Endothelial cell of umbilical vein (primary cell): ENCODE results near the gene DDRGK1. TPM values are rescaled to one million over a fixed set of nuclear protein-coding genes. Genes with fewer than 3 reads are reported as not detected.

Experiments
- BruUV-seq: library from RNA; stranded (reverse); fragments of 400-500 nt; replicated peaks from 2 replicates; lab custom pipeline; 2021; lab: Mats Ljungman, UMichigan
- CTCF ChIA-PET: fragments of 300-600, 350-600 bp; sonication (Branson Sonifier 250); formaldehyde crosslinking; loops from one replicate; lab custom pipeline; 2021; ENCODE audit warnings: antibody characterized with exemption, inconsistent platforms; lab: Charles Lee
- POLR2A ChIA-PET: fragments of 300-600, 350-600 bp; sonication (Branson Sonifier 250); formaldehyde crosslinking; loops from one replicate; lab custom pipeline; 2021; ENCODE audit warnings: antibody characterized with exemption, inconsistent platforms; lab: Charles Lee
- DNase-seq: peaks from one replicate; pipeline ENCODE4 v3.0.0-alpha.2; 2011; ENCODE audit warnings: low read depth, low spot score
- FAIRE-seq: peaks from 2 replicates; lab custom pipeline; 2011; peaks lifted over from hg19 to GRCh38; lab: Jason Lieb, UNC
- H2AFZ ChIP-seq: 2 replicates; pipeline ENCODE4 v1.6.0; 2012; ENCODE audit warnings: low read depth, low read length, control low read depth, inconsistent platforms
- H3K27ac ChIP-seq: 2 replicates; pipeline ENCODE4 v1.5.1; 2011; ENCODE audit warnings: low read depth, mild to moderate bottlenecking, control low read depth, low read length, moderate library complexity; ENCODE audit not compliant: insufficient read depth
- H3K27me3 ChIP-seq, 2 experiments: 2 replicates each; pipeline versions ENCODE4 v1.6.0 to v1.6.1; 2011; ENCODE audit warnings: low read length in 2 of 2, mixed read lengths in 1 of 2; ENCODE audit not compliant: control insufficient read depth in 2 of 2, insufficient read depth in 2 of 2
- H3K36me3 ChIP-seq, 2 experiments: 2 replicates in 1 of 2; 3 replicates in 1 of 2; pipeline ENCODE4 v1.5.1; 2011; ENCODE audit warnings: low read length in 2 of 2, mild to moderate bottlenecking in 1 of 2, moderate library complexity in 1 of 2; ENCODE audit not compliant: control insufficient read depth in 2 of 2, insufficient read depth in 2 of 2; ENCODE audit errors: extremely low read depth in 1 of 2
- H3K4me1 ChIP-seq: 3 replicates; pipeline ENCODE4 v1.5.1; 2011; ENCODE audit warnings: mild to moderate bottlenecking, low read length; ENCODE audit not compliant: control insufficient read depth, insufficient read depth; ENCODE audit errors: extremely low read depth
- H3K4me2 ChIP-seq: 2 replicates; pipeline ENCODE4 v1.6.1; 2011; ENCODE audit warnings: low read length, control low read depth, mixed read lengths; ENCODE audit not compliant: insufficient read depth
- H3K4me3 ChIP-seq, 3 experiments: fragments of 200-600 bp in 1 of 3; sonication (generic), shearing (Covaris generic) in 1 of 3; replicated peaks in 1 of 3; 2 replicates each; pipeline ENCODE4 v1.5.1; 2011 to 2016; ENCODE audit warnings: control low read depth in 3 of 3, low read length in 3 of 3, mild to moderate bottlenecking in 2 of 3, inconsistent platforms in 1 of 3, low read depth in 1 of 3, moderate library complexity in 1 of 3; ENCODE audit not compliant: insufficient read depth in 1 of 3
- H3K79me2 ChIP-seq: 2 replicates; pipeline ENCODE4 v1.6.0; 2012; ENCODE audit warnings: low read length, inconsistent platforms; ENCODE audit not compliant: control insufficient read depth, insufficient read depth
- H3K9ac ChIP-seq: replicated peaks from 2 replicates; pipeline ENCODE3; 2011; ENCODE audit warnings: low read length, control low read depth; ENCODE audit not compliant: insufficient read depth; ENCODE audit errors: extremely low read depth
- H3K9me1 ChIP-seq: replicated peaks from 3 replicates; pipeline ENCODE4 v1.6.0; 2011; ENCODE audit warnings: mild to moderate bottlenecking, low read length; ENCODE audit not compliant: control insufficient read depth, insufficient read depth; ENCODE audit errors: extremely low read depth
- H3K9me3 ChIP-seq: replicated peaks from 2 replicates; pipeline ENCODE4 v1.5.1; 2012; ENCODE audit warnings: low read length, inconsistent platforms; ENCODE audit not compliant: control insufficient read depth, insufficient read depth
- H4K20me1 ChIP-seq: replicated peaks from 2 replicates; pipeline ENCODE3; 2011; ENCODE audit warnings: mild to moderate bottlenecking, low read length; ENCODE audit not compliant: control insufficient read depth, insufficient read depth; ENCODE audit errors: extremely low read depth
- CTCF ChIP-seq, 2 donors: IDR thresholded peaks; 1 replicate in 1 of 2; 2 replicates in 1 of 2; pipeline ENCODE4 v1.5.1; 2011; ENCODE audit warnings: low read length in 2 of 2, mild to moderate bottlenecking in 2 of 2, moderate library complexity in 2 of 2, control low read depth in 1 of 2, inconsistent platforms in 1 of 2, low read depth in 1 of 2; ENCODE audit not compliant: insufficient read depth in 1 of 2; ENCODE audit errors: extremely low read depth in 1 of 2
- EZH2 ChIP-seq: IDR thresholded peaks from 2 replicates; pipeline ENCODE4 v1.6.1; 2012; ENCODE audit warnings: borderline replicate concordance, low read depth, mild to moderate bottlenecking, moderate library complexity, low read length, inconsistent platforms; ENCODE audit not compliant: severe bottlenecking
- FOS ChIP-seq: IDR thresholded peaks from 2 replicates; pipeline ENCODE4 v1.6.1; 2011; ENCODE audit warnings: mild to moderate bottlenecking, low read length, moderate library complexity, borderline replicate concordance; ENCODE audit not compliant: insufficient read depth
- GATA2 ChIP-seq: IDR thresholded peaks from 2 replicates; pipeline ENCODE4 v1.7.0; 2011; ENCODE audit warnings: low read depth, mild to moderate bottlenecking, moderate library complexity, mixed read lengths, low read length; ENCODE audit not compliant: insufficient read length, insufficient read depth
- MYC ChIP-seq: IDR thresholded peaks from one replicate; pipeline ENCODE4 v1.6.1; 2011; ENCODE audit warnings: mild to moderate bottlenecking, low read depth, low read length
- POLR2AphosphoS5 ChIP-seq: IDR thresholded peaks from 2 replicates; pipeline ENCODE4 v1.6.1; 2012; ENCODE audit warnings: low read depth, mild to moderate bottlenecking, control low read depth, low read length, moderate library complexity; ENCODE audit not compliant: insufficient read depth
- dilution Hi-C: fragments of 300-500 bp; cut with MboI; formaldehyde crosslinking; loops from one replicate; pipeline ENCODE4 v1.15.0; 2019; ENCODE audit warnings: low sequenced_read_pairs; ENCODE audit not compliant: extremely low pct_ligation_motif_present
- intact Hi-C: fragments of 100-400 bp; cut with micrococcal nuclease; formaldehyde crosslinking; loops from one replicate; pipeline ENCODE4 v1.10.0; 2022
- polyA plus RNA-seq, 4 experiments: library from polyadenylated mRNA; depleted of rRNA in 3 of 4; stranded (reverse) in 3 of 4; unstranded in 1 of 4; fragments of >200 nt; gene quantifications; 2 replicates each; pipeline versions ENCODE4 v1.2.1 to v1.2.3, GENCODE V29; 2011 to 2012; ENCODE audit warnings: missing spikeins in 1 of 4
- total RNA-seq: library from RNA; stranded (reverse); gene quantifications from 2 replicates; pipeline ENCODE4 v1.2.3, GENCODE V29; 2021
- TF ChIP-seq, protein P1 (sequence below): IDR thresholded peaks from 2 replicates; pipeline ENCODE4 v1.6.1; 2011; ENCODE audit not compliant: insufficient read depth, insufficient read length

Gene DDRGK1
- total and polyA plus RNA-seq, 2 donors (not counting 3 experiments of a cell fraction or from before 2014, with no cell fraction given): 48.5 to 54.0 TPM

DNA sequence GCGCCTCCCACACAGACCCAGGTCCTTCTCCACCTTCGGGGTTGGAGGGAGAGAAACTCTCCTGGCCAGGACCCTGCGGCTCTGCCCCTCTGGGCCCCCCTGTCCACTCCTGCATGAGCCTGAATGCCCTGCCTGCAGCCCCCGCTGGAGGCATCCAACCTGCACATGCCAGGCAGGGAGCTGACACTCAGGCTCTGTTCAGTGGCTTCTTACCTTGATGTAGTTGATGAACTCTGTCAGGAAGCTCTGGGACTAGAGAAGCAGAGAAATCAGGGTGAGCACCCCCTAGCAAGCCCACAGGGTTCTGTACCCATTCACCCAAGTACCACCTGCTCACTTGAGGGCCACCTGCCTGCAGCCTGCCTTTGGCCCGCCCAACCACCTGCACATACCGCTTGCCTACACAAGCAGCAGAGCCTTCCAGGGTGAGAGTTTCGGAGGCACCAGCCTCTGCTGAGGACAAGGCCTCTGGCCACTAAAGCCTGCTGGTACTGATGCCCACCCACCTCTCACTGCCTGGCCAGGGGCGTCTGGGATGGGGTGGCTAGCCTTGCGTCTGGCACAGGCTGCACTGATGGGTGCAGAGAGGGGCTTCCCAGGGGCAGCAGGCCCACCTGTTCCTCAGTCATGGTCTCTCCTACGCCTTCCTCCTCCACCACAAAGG, 9.7 kb downstream of the DDRGK1 start:
- peaks cover 23 to 61% of the 10 kb centered on the region in 2 experiments for H3K36me3 ChIP-seq
- no peak for DNase-seq
- no peaks in the 10 kb centered on the region for H3K4me1 ChIP-seq

More for the DNA sequence above, 9.7 kb downstream of the DDRGK1 start:
- no peak overlapping the region for H3K9ac ChIP-seq
- intact Hi-C loops: no loop called here
- FAIRE-seq: no peak
- no peaks in the 10 kb centered on the region for H3K9me3 ChIP-seq
- no peaks in the 10 kb centered on the region for H4K20me1 ChIP-seq
- dilution Hi-C loops: no loop called here
- H2AFZ ChIP-seq: no peak overlapping the region
- POLR2A ChIA-PET: no interaction called here
- H3K4me3 ChIP-seq: no peak overlapping the region
- TF ChIP-seq CTCF (IDR thresholded peaks at IDR 0.05; ENCODE audit: extremely low read depth in 1 of 2, insufficient read depth in 1 of 2, low read depth in 1 of 2, low read length in 2 of 2) (no peak), FOS (no peak), EZH2 (no peak), POLR2AphosphoS5 (no peak), GATA2 (no peak), MYC (no peak)
- TF ChIP-seq, protein P1, sequence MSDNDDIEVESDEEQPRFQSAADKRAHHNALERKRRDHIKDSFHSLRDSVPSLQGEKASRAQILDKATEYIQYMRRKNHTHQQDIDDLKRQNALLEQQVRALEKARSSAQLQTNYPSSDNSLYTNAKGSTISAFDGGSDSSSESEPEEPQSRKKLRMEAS: no peak
- H3K9me1 ChIP-seq: no peaks in the 10 kb centered on the region
- H3K4me2 ChIP-seq: no peak overlapping the region
- H3K79me2 ChIP-seq: no peaks in the 10 kb centered on the region
- H3K27me3 ChIP-seq: no peaks in the 10 kb centered on the region
- no TSS peak for BruUV-seq
- CTCF ChIA-PET: interaction anchor here (0.6 kb wide), 1 partner anchor 12 kb away, joined by 3 read pairs; no protein-coding TSS in a partner anchor
- H3K27ac ChIP-seq: no peak overlapping the region
